ENCODE measurements around the gene ZNF557. TPM values are rescaled to one million over a fixed set of nuclear protein-coding genes. Genes with fewer than 3 reads are reported as not detected.
"Not testable (repeated sequence)": the region's sequence is repeated elsewhere in the genome, so short reads cannot be mapped to it uniquely, and the experiment has no call there.

The ZNF557 gene
- total RNA-seq = 1 to 10 TPM; 6.2 to 7.7 TPM

GRCh38 chr19:7069042-7069903, at the start of gene ZNF557:
ZNF557 (plus strand) TSS chr19:7069703; CDS start chr19:7075075, 5,372 bp downstream.
- intact Hi-C loops (cut with micrococcal nuclease) = no loop called here
- POLR2A ChIA-PET = interaction anchor here (0.9 to 3.7 kb wide), 8 partner anchors 12 to 427 kb away, joined by 3 to 14 read pairs (median 3); no protein-coding TSS in a partner anchor
- DNase-seq (peak; percentile 100), ATAC-seq (peak; percentile 98)
- no peaks in the 10 kb centered on the region for H3K27me3 Mint-ChIP-seq
- TF ChIP-seq, protein P1, sequence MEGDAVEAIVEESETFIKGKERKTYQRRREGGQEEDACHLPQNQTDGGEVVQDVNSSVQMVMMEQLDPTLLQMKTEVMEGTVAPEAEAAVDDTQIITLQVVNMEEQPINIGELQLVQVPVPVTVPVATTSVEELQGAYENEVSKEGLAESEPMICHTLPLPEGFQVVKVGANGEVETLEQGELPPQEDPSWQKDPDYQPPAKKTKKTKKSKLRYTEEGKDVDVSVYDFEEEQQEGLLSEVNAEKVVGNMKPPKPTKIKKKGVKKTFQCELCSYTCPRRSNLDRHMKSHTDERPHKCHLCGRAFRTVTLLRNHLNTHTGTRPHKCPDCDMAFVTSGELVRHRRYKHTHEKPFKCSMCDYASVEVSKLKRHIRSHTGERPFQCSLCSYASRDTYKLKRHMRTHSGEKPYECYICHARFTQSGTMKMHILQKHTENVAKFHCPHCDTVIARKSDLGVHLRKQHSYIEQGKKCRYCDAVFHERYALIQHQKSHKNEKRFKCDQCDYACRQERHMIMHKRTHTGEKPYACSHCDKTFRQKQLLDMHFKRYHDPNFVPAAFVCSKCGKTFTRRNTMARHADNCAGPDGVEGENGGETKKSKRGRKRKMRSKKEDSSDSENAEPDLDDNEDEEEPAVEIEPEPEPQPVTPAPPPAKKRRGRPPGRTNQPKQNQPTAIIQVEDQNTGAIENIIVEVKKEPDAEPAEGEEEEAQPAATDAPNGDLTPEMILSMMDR (IDR thresholded peaks at IDR 0.05) = no peak
- CTCF ChIA-PET = interaction anchor here (0.6 to 1.6 kb wide), 6 partner anchors 12 to 452 kb away, joined by 3 to 4 read pairs (median 3); no protein-coding TSS in a partner anchor
- H3K27ac Mint-ChIP-seq = peak within 1 kb of the TSS; percentile 77
- peaks cover 16% of the 10 kb centered on the region for H3K4me1 Mint-ChIP-seq (ENCODE audit: low read depth)
- H3K4me3 Mint-ChIP-seq = peak within 1 kb of the TSS; percentile 89
- H3K36me3 Mint-ChIP-seq (ENCODE audit: low read depth) = peaks cover 31% of the 10 kb centered on the region
- H3K9me3 Mint-ChIP-seq = peaks cover 2% of the 10 kb centered on the region

GRCh38 chr19:7021331-7021730, 48.2 kb upstream of the ZNF557 start, which contains the start of gene MBD3L2B:
MBD3L2B (minus strand) TSS chr19:7021431; CDS start chr19:7021397, 34 bp downstream.
- intact Hi-C loops (cut with micrococcal nuclease); H3K27ac Mint-ChIP-seq; CTCF ChIA-PET; H3K4me3 Mint-ChIP-seq; H3K9me3 Mint-ChIP-seq; H3K27me3 Mint-ChIP-seq; DNase-seq; POLR2A ChIA-PET; H3K36me3 Mint-ChIP-seq (ENCODE audit: low read depth); ATAC-seq; H3K4me1 Mint-ChIP-seq (ENCODE audit: low read depth): not testable (repeated sequence)

- H3K27me3 Mint-ChIP-seq; POLR2A ChIA-PET; CTCF ChIA-PET; ATAC-seq; H3K9me3 Mint-ChIP-seq; DNase-seq; intact Hi-C loops (cut with micrococcal nuclease); H3K27ac Mint-ChIP-seq; H3K4me3 Mint-ChIP-seq; H3K4me1 Mint-ChIP-seq (ENCODE audit: low read depth); H3K36me3 Mint-ChIP-seq (ENCODE audit: low read depth): not testable (repeated sequence)
Observed at GRCh38 chr19:7028790-7029189, 40.7 kb upstream of the ZNF557 start.

- H3K27me3 Mint-ChIP-seq; H3K9me3 Mint-ChIP-seq; DNase-seq; ATAC-seq; intact Hi-C loops (cut with micrococcal nuclease); POLR2A ChIA-PET; CTCF ChIA-PET; H3K36me3 Mint-ChIP-seq (ENCODE audit: low read depth); H3K4me1 Mint-ChIP-seq (ENCODE audit: low read depth); H3K27ac Mint-ChIP-seq; H3K4me3 Mint-ChIP-seq: not testable (repeated sequence)
Observed at GRCh38 chr19:7030278-7030677, 39.2 kb upstream of the ZNF557 start, which contains the start of gene MBD3L5. MBD3L5 (plus strand) TSS chr19:7030578; CDS start chr19:7030612, 34 bp downstream.

- CTCF ChIA-PET; H3K27ac Mint-ChIP-seq; H3K36me3 Mint-ChIP-seq (ENCODE audit: low read depth); H3K4me1 Mint-ChIP-seq (ENCODE audit: low read depth); ATAC-seq; DNase-seq; POLR2A ChIA-PET; H3K27me3 Mint-ChIP-seq; intact Hi-C loops (cut with micrococcal nuclease); H3K4me3 Mint-ChIP-seq; H3K9me3 Mint-ChIP-seq: not testable (repeated sequence)
Observed at GRCh38 chr19:7040079-7040478, 29.4 kb upstream of the ZNF557 start, which contains the start of gene MBD3L4. MBD3L4 (minus strand) TSS chr19:7040179; CDS start chr19:7040144, 35 bp downstream.

DNA sequence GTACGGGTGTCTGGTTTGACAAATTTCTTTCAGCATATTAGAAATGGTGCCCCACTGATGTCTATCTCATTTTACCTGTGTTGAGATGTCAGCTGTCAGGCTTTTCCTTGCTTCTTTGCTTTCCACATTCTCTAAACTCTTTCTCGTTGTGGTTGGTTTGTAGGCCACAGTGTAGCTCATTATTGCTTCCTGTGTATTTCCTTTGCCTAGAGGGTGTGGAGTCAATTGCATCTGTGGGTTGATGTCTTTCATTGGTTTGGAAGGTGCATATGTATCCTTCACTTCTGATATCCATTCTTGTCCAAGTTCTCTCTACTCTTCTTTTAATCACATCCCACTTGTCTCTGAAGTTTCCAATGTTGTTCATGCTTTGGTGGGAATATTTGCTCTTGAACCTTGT, 27.9 kb upstream of the ZNF557 start:
- H3K4me3 Mint-ChIP-seq; H3K27me3 Mint-ChIP-seq; DNase-seq; intact Hi-C loops (cut with micrococcal nuclease); ATAC-seq; H3K9me3 Mint-ChIP-seq; H3K36me3 Mint-ChIP-seq (ENCODE audit: low read depth); POLR2A ChIA-PET; H3K4me1 Mint-ChIP-seq (ENCODE audit: low read depth); H3K27ac Mint-ChIP-seq; CTCF ChIA-PET: not testable (repeated sequence)

DNA sequence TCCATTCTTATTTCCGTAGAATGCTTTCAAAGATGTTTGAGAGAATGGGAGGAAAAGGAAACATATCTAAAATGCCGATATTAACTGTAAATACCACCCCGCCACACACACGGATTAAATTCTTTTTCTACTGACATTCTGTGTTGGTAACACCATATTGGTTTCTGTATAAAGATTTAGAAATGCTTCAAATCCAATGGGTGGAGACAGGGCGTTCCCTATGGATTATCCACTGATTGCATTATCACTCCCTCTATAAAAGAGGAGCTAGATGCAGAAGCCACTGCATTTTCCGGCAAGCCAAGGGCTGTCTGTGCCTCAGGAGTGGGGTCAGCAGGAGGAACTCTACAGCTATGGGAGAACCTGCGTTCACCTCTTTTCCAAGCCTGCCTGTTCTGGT, 20.5 kb upstream of the ZNF557 start, which contains the start of gene MBD3L2:
Gene MBD3L2, plus strand, starts transcription at position 301 of the 400 bp plus-strand sequence. Its CDS starts 53 bp downstream, at position 354.
- intact Hi-C loops (cut with micrococcal nuclease); POLR2A ChIA-PET; DNase-seq; ATAC-seq; H3K36me3 Mint-ChIP-seq (ENCODE audit: low read depth); H3K9me3 Mint-ChIP-seq; CTCF ChIA-PET; H3K27ac Mint-ChIP-seq; H3K4me3 Mint-ChIP-seq; H3K4me1 Mint-ChIP-seq (ENCODE audit: low read depth); H3K27me3 Mint-ChIP-seq: not testable (repeated sequence)

- intact Hi-C loops (cut with micrococcal nuclease); DNase-seq; H3K4me3 Mint-ChIP-seq; H3K27me3 Mint-ChIP-seq; H3K27ac Mint-ChIP-seq; H3K9me3 Mint-ChIP-seq; ATAC-seq; H3K36me3 Mint-ChIP-seq (ENCODE audit: low read depth); POLR2A ChIA-PET; CTCF ChIA-PET; H3K4me1 Mint-ChIP-seq (ENCODE audit: low read depth): not testable (repeated sequence)
Observed at GRCh38 chr19:7051421-7051820, 18.1 kb upstream of the ZNF557 start.

DNA sequence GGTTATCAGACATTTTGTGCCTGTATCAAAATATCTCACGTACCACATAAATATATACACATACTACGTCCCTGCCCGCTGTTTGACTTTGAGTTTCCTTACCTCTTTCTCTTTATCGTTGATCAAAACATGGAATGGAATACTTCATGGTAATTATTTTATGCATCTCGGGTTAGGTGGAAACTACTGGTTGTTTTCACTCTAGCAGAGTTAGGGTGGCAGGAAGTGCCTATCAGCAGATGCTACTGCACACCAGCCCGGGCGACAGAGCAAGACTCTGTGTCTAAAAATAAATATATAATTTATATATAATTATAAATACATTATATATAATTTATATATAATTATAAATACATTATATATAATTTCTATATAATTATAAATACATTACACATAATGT, 16.6 kb upstream of the ZNF557 start:
- DNase-seq; intact Hi-C loops (cut with micrococcal nuclease): not testable (repeated sequence)
- peak; percentile 51 for ATAC-seq

DNA sequence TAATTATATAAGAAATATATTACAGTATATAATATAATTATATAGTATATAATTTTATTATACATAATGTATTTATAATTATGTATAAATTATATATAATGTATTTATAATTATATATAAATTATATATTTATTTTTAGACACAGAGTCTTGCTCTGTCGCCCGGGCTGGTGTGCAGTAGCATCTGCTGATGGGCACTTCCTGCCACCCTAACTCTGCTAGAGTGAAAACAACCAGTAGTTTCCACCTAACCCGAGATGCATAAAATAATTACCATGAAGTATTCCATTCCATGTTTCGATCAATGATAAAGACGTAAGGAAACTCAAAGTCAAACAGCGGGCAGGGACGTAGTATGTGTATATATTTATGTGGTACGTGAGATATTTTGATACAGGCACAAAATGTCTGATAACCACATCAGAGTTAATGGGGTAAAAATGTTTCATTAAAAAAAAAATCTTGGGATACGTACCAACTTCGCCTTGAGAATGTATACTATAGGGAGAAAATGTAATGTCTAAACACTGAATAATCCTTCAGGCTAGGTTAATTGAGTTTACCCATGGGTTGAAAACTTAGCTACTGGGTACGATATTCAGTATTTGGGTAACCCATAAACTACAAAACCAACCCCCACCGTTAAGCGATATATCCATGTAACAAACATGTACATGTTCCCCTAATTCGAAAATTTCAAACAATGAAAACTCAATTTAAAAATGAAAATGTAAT, 14.7 kb upstream of the ZNF557 start:
- intact Hi-C loops (cut with micrococcal nuclease); CTCF ChIA-PET: not testable (repeated sequence)

More for the DNA sequence above, 16.6 kb upstream of the ZNF557 start:
- H3K9me3 Mint-ChIP-seq; POLR2A ChIA-PET; H3K27me3 Mint-ChIP-seq; H3K4me3 Mint-ChIP-seq; CTCF ChIA-PET; H3K36me3 Mint-ChIP-seq (ENCODE audit: low read depth); H3K27ac Mint-ChIP-seq; H3K4me1 Mint-ChIP-seq (ENCODE audit: low read depth): not testable (repeated sequence)

More for the DNA sequence above, 14.7 kb upstream of the ZNF557 start:
- H3K9me3 Mint-ChIP-seq; DNase-seq; H3K27me3 Mint-ChIP-seq; H3K4me1 Mint-ChIP-seq (ENCODE audit: low read depth); POLR2A ChIA-PET; H3K27ac Mint-ChIP-seq; H3K36me3 Mint-ChIP-seq (ENCODE audit: low read depth); H3K4me3 Mint-ChIP-seq: not testable (repeated sequence)
- ATAC-seq = peak; percentile 47

Data from activated CD8-positive, alpha-beta T cell treated with anti-CD3 and anti-CD28 coated beads for 36 hours (primary cell).